Activated CD4-positive, alpha-beta T cell treated with anti-CD3 and anti-CD28 coated beads, Interleukin-2, amount 50 U/mL, for 4 hours (primary cell): ENCODE data around the gene RAP1GAP2.
A peak's percentile ranks its signal among the peaks of the same experiment; 100 is the strongest.

Experiments used
- DNase-seq, 2 experiments: peaks; one replicate each; pipeline ENCODE4 v3.0.0-alpha.2; 2020

RAP1GAP2 gene

GRCh38 chr17:2921443-2921842 lies 125.2 kb downstream of the RAP1GAP2 start:
- DNase-seq: no peak

- no peak for DNase-seq
Measured at GRCh38 chr17:2924211-2924610, 128.0 kb downstream of the RAP1GAP2 start.

DNA sequence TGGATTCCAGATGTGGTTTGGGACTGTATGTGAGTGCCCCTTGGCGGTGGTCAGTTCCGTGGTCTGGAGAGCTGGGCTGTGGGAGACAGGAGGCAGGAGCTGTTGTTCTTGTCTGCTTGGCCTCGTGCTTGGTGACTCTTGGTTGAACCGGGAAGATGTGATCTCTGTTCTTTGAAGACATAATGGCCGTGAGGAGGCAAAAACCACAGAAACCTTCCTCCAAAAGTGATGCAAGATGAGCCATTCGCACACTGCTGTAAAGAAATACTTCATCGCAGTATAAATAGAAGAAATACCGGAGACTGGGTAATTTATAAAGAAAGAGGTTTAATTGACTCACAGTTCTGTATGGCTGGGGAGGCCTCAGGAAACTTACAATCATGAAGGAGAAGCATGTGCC lies 128.8 kb downstream of the RAP1GAP2 start:
- DNase-seq: no peak

- DNase-seq: no peak
Measured at GRCh38 chr17:2926019-2926650, 129.9 kb downstream of the RAP1GAP2 start.

- no peak for DNase-seq
Measured at GRCh38 chr17:2928294-2928890, 132.2 kb downstream of the RAP1GAP2 start.

GRCh38 chr17:2929881-2930533 lies 133.8 kb downstream of the RAP1GAP2 start:
- DNase-seq: peak; percentile 8 to 15

- DNase-seq: no peak
Measured at GRCh38 chr17:2931876-2932275, 135.6 kb downstream of the RAP1GAP2 start.

DNA sequence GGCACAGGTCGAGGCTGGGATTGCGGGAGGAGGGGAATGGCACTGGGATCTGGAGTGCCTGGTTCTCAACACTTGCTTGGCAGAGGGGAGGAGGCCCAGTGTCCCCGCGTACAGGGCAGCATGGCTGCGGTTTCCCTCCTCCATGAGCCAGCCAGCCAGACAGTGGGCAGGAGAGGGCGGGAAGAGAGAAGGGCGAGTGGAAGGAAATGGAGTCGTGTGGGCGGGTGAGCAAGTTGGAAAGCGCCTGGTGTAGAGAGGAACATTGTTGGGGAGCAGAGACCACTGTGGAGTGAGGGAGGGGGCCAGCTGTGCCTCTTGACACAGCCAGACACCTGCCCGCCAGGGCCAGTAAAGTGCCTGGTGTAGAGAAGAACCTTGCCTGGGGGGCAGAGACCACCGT lies 136.7 kb downstream of the RAP1GAP2 start:
- DNase-seq: no peak

DNA sequence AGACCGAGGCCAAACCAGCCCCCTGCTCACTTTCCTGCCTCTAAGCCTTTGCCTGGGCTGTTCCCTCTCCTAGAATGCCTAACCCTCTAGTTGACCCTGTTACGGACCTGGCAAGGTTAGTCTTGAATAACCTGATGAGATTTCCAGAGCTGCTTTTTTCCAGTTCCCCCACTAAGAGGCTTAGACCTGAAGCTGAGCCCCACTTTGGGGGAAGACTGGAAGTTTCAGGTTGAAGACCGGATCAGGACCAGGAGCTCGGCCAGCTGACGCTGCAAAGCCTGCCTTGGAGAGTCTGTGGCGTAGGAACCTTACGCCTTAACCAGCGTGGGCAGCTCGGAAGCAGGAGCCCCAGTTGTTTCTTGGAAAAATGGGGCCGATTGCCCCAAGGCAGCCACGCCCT lies 137.4 kb downstream of the RAP1GAP2 start:
- DNase-seq: no peak

- DNase-seq: no peak
Measured at GRCh38 chr17:2935632-2936031, 139.4 kb downstream of the RAP1GAP2 start.

- no peak for DNase-seq
Measured at GRCh38 chr17:2936351-2936750, 140.1 kb downstream of the RAP1GAP2 start.

- DNase-seq: no peak
Measured at GRCh38 chr17:2936771-2937321, 140.6 kb downstream of the RAP1GAP2 start.

DNA sequence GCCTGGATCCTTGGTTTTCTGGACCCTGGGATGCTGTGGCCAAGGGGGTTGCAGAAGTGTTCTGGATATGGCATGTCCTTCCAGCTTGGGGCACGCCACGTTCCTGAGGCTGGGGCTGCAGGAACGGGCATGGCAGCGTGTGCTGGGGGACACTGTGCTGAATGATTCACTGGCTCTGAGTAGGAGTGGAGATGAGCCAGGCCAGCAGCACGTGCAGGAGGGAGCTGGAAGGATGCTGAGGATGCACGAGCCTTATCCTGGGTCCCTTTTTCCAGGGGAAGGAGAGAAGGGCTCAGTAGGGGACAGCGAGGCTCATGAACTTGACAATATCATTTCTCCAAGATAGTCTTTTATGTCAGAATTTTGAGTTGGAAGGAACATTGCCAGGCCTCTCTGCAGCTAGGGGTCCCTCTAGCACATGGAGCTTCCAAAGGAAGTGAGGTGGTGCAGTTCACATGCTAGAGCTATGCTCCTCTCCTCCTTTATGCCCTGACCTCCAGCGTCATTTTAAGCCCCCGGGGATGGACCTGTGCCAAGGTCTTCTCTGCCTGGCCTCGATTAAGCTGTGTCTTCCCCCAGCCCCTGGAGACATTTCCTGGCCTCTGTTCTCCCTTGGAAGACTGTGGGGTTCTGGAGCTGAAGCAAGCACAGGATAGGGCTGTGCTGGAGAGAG lies 141.2 kb downstream of the RAP1GAP2 start:
- no peak for DNase-seq

DNA sequence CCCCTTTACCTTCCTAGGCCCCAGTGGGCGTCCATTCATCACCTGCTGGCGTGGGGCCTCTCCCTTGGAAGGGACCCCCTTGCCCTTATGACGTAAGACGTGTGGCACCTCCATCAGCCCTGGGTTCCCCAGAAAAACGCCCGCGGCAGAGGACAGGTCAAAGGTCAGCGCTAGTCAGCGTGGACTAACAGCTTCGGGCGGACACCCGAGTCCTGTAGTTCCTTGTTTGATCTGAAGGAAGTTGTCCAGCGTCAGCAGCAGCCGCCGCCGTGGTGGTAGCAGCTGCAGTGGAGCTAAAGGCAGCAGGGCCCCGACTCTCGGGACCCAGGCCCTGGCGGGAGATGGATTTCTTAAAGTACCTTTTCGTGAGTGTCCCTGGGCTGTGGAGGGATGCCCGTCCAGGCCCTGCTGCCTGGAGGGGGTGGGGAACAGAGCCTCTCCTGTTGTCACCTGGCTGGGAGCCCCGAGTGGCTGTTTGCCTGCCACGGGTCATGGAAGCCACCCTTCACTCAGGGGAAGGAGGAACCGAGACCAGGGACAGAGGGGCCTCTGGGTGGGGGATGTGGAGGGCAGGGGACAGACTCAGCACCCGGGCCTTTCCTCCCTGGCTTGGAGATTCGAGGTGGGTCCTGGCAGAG lies 143.6 kb downstream of the RAP1GAP2 start:
- DNase-seq: no peak

- DNase-seq: no peak
Measured at GRCh38 chr17:2940352-2940751, 144.1 kb downstream of the RAP1GAP2 start.

DNA sequence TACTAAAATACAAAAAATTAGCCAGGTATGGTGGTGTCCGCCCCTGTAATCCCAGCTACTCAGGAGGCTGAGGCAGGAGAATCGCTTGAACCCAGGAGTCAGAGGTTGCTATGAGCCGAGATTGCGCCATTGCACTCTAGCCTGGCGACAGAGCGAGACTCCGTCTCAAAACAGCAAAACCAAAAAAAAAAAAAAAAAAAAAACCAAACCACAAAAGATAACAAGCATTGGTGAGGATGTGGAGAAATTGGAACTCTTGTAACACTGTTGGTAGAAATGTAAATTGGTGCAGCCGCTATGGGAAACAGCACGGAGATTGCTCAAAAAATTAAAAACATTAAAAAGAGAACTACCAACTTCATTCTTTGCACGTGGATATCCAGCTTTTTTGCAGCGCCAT lies 147.7 kb downstream of the RAP1GAP2 start:
- no peak for DNase-seq

DNA sequence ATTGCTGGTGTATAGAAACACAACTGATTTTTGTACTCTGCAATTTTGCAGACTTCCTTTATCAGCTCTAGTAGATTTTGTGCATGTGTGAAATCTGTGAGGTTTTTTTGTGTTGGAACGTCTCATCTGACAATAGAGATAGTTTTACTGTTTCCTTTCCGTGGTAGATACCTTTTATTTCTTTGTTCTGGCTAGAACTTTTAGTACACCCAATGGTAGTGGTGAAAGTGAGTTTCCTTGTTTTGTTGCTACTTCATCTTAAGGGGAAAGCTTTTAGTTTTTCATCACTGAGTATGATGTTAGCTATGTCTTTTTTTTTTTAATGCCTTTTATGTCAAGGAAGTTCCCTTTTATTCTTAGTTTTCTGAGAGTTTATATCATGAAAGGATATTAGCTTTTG lies 149.1 kb downstream of the RAP1GAP2 start:
- no peak for DNase-seq

DNA sequence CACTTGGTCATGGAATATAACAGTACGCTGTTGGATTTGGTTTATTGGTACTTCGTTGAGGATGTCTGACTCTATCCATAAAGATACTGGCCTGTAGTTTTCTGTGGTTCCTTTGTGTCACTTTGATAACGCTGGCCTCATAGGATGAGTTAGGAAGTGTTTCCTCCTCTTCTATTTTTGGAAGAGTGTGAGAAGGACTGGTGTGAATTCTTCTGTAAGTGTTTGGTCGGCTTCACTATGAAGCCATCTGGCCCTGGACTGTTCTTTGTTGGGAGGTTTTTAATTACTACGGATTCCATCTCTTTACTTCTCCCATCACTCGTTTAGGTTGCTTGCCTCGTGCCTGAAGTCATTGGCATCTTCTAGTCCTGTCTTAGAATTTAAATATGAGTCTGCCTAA lies 149.9 kb downstream of the RAP1GAP2 start:
- DNase-seq: no peak

- no peak for DNase-seq
Measured at GRCh38 chr17:2947588-2947950, 151.3 kb downstream of the RAP1GAP2 start.

- DNase-seq: no peak
Measured at GRCh38 chr17:2947996-2948550, 151.8 kb downstream of the RAP1GAP2 start.

DNA sequence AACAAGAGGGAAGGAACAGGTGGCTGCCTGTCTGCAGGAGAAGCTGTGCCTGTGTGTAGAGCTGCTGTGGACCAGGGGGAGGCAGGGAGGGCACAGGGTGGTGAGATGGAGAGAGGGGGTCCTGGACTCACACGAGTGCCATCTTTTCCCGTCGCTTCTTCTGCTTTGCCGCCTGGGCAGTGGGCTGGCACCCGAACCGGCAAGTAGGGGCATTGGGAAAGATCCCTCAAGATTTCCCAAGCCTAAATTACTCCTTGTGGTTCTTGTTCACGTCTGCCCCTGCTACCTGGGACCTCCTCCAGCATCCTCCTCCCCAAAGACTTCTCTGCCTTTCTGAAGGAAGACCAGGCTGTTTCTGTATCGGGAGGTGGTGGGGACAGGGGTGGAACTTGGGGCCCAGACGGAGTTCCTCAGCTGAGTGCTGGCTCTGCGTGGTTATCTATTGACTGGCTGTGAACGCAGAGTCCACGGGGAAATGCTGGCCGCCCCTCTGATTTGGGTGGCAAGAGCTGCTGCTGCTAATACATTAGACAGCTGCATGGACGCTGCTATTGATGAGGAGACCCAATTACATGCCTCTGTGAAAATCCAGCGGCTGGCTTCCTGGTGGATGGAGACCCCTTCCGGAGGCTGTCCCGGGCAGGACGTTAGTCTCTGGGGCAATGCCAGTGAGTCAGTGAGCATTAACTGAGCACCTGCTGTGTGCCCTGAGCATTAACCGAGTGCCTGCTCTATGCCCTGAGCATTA lies 152.7 kb downstream of the RAP1GAP2 start:
- no peak for DNase-seq

DNA sequence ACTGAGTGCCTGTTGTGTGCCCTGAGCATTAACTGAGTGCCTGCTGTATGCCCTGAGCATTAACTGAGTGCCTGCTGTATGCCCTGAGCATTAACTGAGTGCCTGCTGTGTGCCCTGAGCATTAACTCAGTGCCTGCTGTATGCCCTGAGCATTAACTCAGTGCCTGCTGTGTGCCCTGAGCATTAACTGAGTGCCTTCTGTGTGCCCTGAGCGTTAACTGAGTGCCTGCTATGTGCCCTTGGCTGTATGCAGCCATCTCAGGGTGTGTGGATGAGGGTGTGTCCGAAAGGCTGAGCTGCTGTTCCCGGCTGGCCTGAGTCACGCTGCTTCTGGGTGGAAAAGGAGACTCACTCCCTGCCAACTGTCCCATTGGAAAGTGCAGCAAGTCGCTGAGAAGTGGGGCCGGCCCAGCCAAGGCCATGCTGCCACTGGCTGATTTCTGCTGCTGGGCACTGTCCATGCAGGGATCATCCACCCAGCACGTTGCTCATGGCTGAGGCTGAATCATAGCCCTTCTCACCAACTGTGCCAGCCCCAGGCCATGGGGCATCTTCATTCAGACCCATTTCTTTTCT lies 153.3 kb downstream of the RAP1GAP2 start:
- no peak for DNase-seq
